ENCODE measurements around the gene SLC1A4.

- no peak for TF ChIP-seq REST (IDR thresholded peaks at IDR 0.05; ENCODE audit: low read depth, low read length)
- no peak for TF ChIP-seq CTCF (IDR thresholded peaks at IDR 0.05)
- TF ChIP-seq IRF3 (IDR thresholded peaks at IDR 0.05; ENCODE audit: low read depth, low read length) = no peak
- no peak for TF ChIP-seq MEF2A (IDR thresholded peaks at IDR 0.05; ENCODE audit: borderline replicate concordance, low read depth)
- no peak for TF ChIP-seq TAF1 (IDR thresholded peaks at IDR 0.05; ENCODE audit: borderline replicate concordance, low read depth, low read length)
- no peak for TF ChIP-seq RAD21 (IDR thresholded peaks at IDR 0.05; ENCODE audit: low read length)
Measured at GRCh38 chr2:65053199-65053598, 64.0 kb downstream of the SLC1A4 start.

All from SK-N-SH (cell line).